H1 (cell line): Measurements from ENCODE around the gene CERS1. TPM values are rescaled to one million over a fixed set of nuclear protein-coding genes. Genes with fewer than 3 reads are reported as not detected.

Experiments
- CTCF ChIA-PET: fragments of 300-600 bp; sonication (Branson Sonifier 250); formaldehyde crosslinking; loops from one replicate; lab custom pipeline; 2021; ENCODE audit not compliant: partially characterized antibody; lab: Charles Lee
- POLR2A ChIA-PET: fragments of 300-600 bp; sonication (Branson Sonifier 250); formaldehyde crosslinking; loops from one replicate; lab custom pipeline; 2021; ENCODE audit warnings: inconsistent platforms; ENCODE audit not compliant: partially characterized antibody; lab: Charles Lee
- DNase-seq, 2 experiments: peaks; one replicate each; pipeline versions ENCODE4 v3.0.0 to v3.0.0-alpha.2; 2010 to 2022; ENCODE audit warnings: low spot score in 2 of 2, low read depth in 1 of 2, mixed read lengths in 1 of 2
- FAIRE-seq: peaks from 2 replicates; lab custom pipeline; 2011; peaks lifted over from hg19 to GRCh38; lab: Jason Lieb, UNC
- H2AFZ ChIP-seq: 2 replicates; pipeline ENCODE4 v1.8.1; 2012; ENCODE audit warnings: low read length, inconsistent platforms
- H2AK5ac ChIP-seq: 2 replicates; pipeline ENCODE4 v1.6.1; 2013; ENCODE audit warnings: low read depth, low read length
- H2BK120ac ChIP-seq: replicated peaks from 2 replicates; pipeline ENCODE3; 2013; ENCODE audit warnings: low read depth, low read length, inconsistent platforms
- H2BK12ac ChIP-seq: 2 replicates; pipeline ENCODE4 v1.6.1; 2013; ENCODE audit warnings: low read depth, low read length
- H2BK15ac ChIP-seq: 2 replicates; pipeline ENCODE4 v1.6.1; 2013; ENCODE audit warnings: low read length
- H2BK20ac ChIP-seq: 2 replicates; pipeline ENCODE4 v1.6.1; 2013; ENCODE audit warnings: low read length
- H2BK5ac ChIP-seq: 2 replicates; pipeline ENCODE4 v1.6.1; 2013; ENCODE audit warnings: low read depth, low read length
- H3K14ac ChIP-seq: 2 replicates; pipeline ENCODE4 v1.6.1; 2013; ENCODE audit warnings: inconsistent platforms; ENCODE audit not compliant: insufficient read length
- H3K18ac ChIP-seq: 2 replicates; pipeline ENCODE4 v1.6.1; 2013; ENCODE audit warnings: low read length; ENCODE audit errors: extremely low read depth
- H3K23ac ChIP-seq: 2 replicates; pipeline ENCODE4 v1.6.1; 2013; ENCODE audit warnings: inconsistent platforms; ENCODE audit not compliant: insufficient read length
- H3K23me2 ChIP-seq: 2 replicates; pipeline ENCODE4 v1.6.1; 2013; ENCODE audit warnings: low read depth, low read length
- H3K27ac ChIP-seq: 2 replicates; pipeline ENCODE4 v1.6.1; 2011; ENCODE audit warnings: low read depth, low read length, inconsistent platforms
- H3K27me3 ChIP-seq, 4 experiments: replicated peaks in 1 of 4; 1 replicate in 1 of 4; 2 replicates in 3 of 4; pipeline versions ENCODE4 v1.6.1 to v1.8.1; 2011 to 2013; ENCODE audit warnings: low read length in 3 of 4, mild to moderate bottlenecking in 3 of 4, inconsistent platforms in 2 of 4, mixed read lengths in 2 of 4, moderate library complexity in 1 of 4; ENCODE audit not compliant: control insufficient read depth in 3 of 4, insufficient read depth in 3 of 4; ENCODE audit errors: extremely low read depth in 1 of 4
- H3K36me3 ChIP-seq, 4 experiments: 2 replicates each; pipeline versions ENCODE4 v1.6.1 to v1.8.1; 2011 to 2013; ENCODE audit warnings: mild to moderate bottlenecking in 4 of 4, low read length in 3 of 4, moderate library complexity in 2 of 4, control low read depth in 1 of 4, inconsistent platforms in 1 of 4; ENCODE audit not compliant: insufficient read depth in 4 of 4, control insufficient read depth in 2 of 4
- H3K4ac ChIP-seq: replicated peaks from 2 replicates; pipeline ENCODE3; 2013; ENCODE audit warnings: low read length, low read depth, mixed read lengths, inconsistent platforms; ENCODE audit not compliant: insufficient read length
- H3K4me1 ChIP-seq, 4 experiments: replicated peaks in 1 of 4; 1 replicate in 1 of 4; 2 replicates in 3 of 4; pipeline versions ENCODE4 v1.6.1 to v1.8.1; 2011 to 2013; ENCODE audit warnings: low read length in 3 of 4, inconsistent platforms in 2 of 4, mixed read lengths in 1 of 4; ENCODE audit not compliant: insufficient read depth in 4 of 4, control insufficient read depth in 3 of 4
- H3K4me2 ChIP-seq, 2 experiments: 2 replicates each; pipeline versions ENCODE4 v1.6.1 to v1.8.1; 2011 to 2013; ENCODE audit warnings: low read depth in 2 of 2, low read length in 2 of 2, control low read depth in 1 of 2, inconsistent platforms in 1 of 2, mild to moderate bottlenecking in 1 of 2; ENCODE audit not compliant: insufficient read depth in 1 of 2
- H3K4me3 ChIP-seq, 4 experiments: fragments of 200-600, 300-600 bp in 1 of 4; sonication (generic), shearing (Covaris generic), sonication (Bioruptor Twin) in 1 of 4; 2 replicates each; pipeline versions ENCODE4 v1.5.1 to v1.8.1; 2011 to 2016; ENCODE audit warnings: low read length in 4 of 4, low read depth in 3 of 4, control low read depth in 2 of 4, inconsistent platforms in 2 of 4, mild to moderate bottlenecking in 2 of 4, mixed read lengths in 1 of 4, moderate library complexity in 1 of 4; ENCODE audit not compliant: insufficient read depth in 2 of 4; ENCODE audit errors: extremely low read depth in 1 of 4
- H3K56ac ChIP-seq: replicated peaks from 2 replicates; pipeline ENCODE3; 2013; ENCODE audit warnings: low read depth, mild to moderate bottlenecking, mixed read lengths, low read length, inconsistent platforms; ENCODE audit not compliant: insufficient read length
- H3K79me1 ChIP-seq: 2 replicates; pipeline ENCODE4 v1.6.1; 2013; ENCODE audit warnings: low read depth, low read length, control low read depth
- H3K79me2 ChIP-seq, 2 experiments: 2 replicates each; pipeline versions ENCODE4 v1.6.1 to v1.8.1; 2012 to 2013; ENCODE audit warnings: low read length in 2 of 2, mild to moderate bottlenecking in 2 of 2, inconsistent platforms in 1 of 2; ENCODE audit not compliant: insufficient read depth in 2 of 2, control insufficient read depth in 1 of 2
- H3K9ac ChIP-seq, 4 experiments: replicated peaks in 1 of 4; 1 replicate in 1 of 4; 2 replicates in 3 of 4; pipeline versions ENCODE4 v1.6.1 to v1.8.1; 2011 to 2013; ENCODE audit warnings: low read depth in 3 of 4, low read length in 3 of 4, control low read depth in 2 of 4, mild to moderate bottlenecking in 2 of 4, moderate library complexity in 2 of 4, inconsistent platforms in 1 of 4; ENCODE audit errors: extremely low read depth in 1 of 4
- H3K9me3 ChIP-seq, 2 experiments: 2 replicates each; pipeline versions ENCODE4 v1.6.1 to v1.8.1; 2012 to 2013; ENCODE audit warnings: mild to moderate bottlenecking in 2 of 2, moderate library complexity in 2 of 2, control low read depth in 1 of 2, inconsistent platforms in 1 of 2, low read depth in 1 of 2, low read length in 1 of 2, mixed read lengths in 1 of 2; ENCODE audit not compliant: insufficient read depth in 2 of 2
- H4K20me1 ChIP-seq, 2 experiments: replicated peaks in 1 of 2; 2 replicates each; pipeline versions ENCODE3 to v1.8.1; 2011 to 2013; ENCODE audit warnings: inconsistent platforms in 2 of 2, low read length in 2 of 2, mild to moderate bottlenecking in 1 of 2; ENCODE audit not compliant: insufficient read depth in 2 of 2, control insufficient read depth in 1 of 2
- H4K5ac ChIP-seq: 2 replicates; pipeline ENCODE4 v1.6.1; 2013; ENCODE audit warnings: low read length, low read depth, mixed read lengths, inconsistent platforms; ENCODE audit not compliant: insufficient read length
- H4K8ac ChIP-seq: 2 replicates; pipeline ENCODE4 v1.8.0; 2013; ENCODE audit warnings: mild to moderate bottlenecking, moderate library complexity, low read length, inconsistent platforms; ENCODE audit not compliant: insufficient read depth; ENCODE audit errors: extremely low read depth
- H4K91ac ChIP-seq: replicated peaks from 2 replicates; pipeline ENCODE3; 2013; ENCODE audit warnings: low read length, mixed read lengths, inconsistent platforms; ENCODE audit not compliant: insufficient read length
- ATF2 ChIP-seq: IDR thresholded peaks from 2 replicates; pipeline ENCODE4 v1.6.1; 2012; ENCODE audit warnings: low read length, inconsistent platforms
- CHD1 ChIP-seq: IDR thresholded peaks from 2 replicates; pipeline ENCODE4 v1.6.1; 2012; ENCODE audit warnings: low read depth, low read length, improper control_type of control experiment
- CTCF ChIP-seq, 3 experiments: IDR thresholded peaks; 1 replicate in 2 of 3; 2 replicates in 1 of 3; pipeline versions ENCODE4 v1.5.1 to v1.6.1; 2011; ENCODE audit warnings: low read length in 3 of 3, mild to moderate bottlenecking in 3 of 3, inconsistent platforms in 2 of 3, low read depth in 1 of 3, moderate library complexity in 1 of 3; ENCODE audit not compliant: insufficient read depth in 1 of 3; ENCODE audit errors: control extremely low read depth in 1 of 3
- E2F6 ChIP-seq: IDR thresholded peaks from 2 replicates; pipeline ENCODE4 v1.6.1; 2012; ENCODE audit warnings: inconsistent platforms
- HDAC6 ChIP-seq: IDR thresholded peaks from one replicate; pipeline ENCODE4 v1.7.1; 2012; ENCODE audit warnings: low read depth, mild to moderate bottlenecking, inconsistent platforms, low read length, moderate library complexity
- KDM5A ChIP-seq: fragments of 200-600 bp; IDR thresholded peaks from 2 replicates; pipeline ENCODE4 v1.7.1; 2012; ENCODE audit warnings: mild to moderate bottlenecking, low read length, inconsistent platforms, mixed read lengths
- SP4 ChIP-seq: IDR thresholded peaks from 2 replicates; pipeline ENCODE4 v1.6.1; 2012; ENCODE audit warnings: low read length, inconsistent platforms
- TCF12 ChIP-seq: IDR thresholded peaks from 2 replicates; pipeline ENCODE4 v1.6.1; 2011; ENCODE audit warnings: low read depth, mild to moderate bottlenecking, low read length
- ZNF274 ChIP-seq: IDR thresholded peaks from 2 replicates; pipeline ENCODE4 v1.7.0; 2012; ENCODE audit warnings: low read length, borderline replicate concordance; ENCODE audit errors: extremely low read depth
- WGBS, 2 experiments: shearing (Covaris generic) in 1 of 2; methylation state at CpG; one replicate each; pipeline versions ENCODE4 v1.1.6 to v1.1.7; 2013 to 2015; ENCODE audit warnings: low lambda C conversion rate in 2 of 2, mixed read lengths in 2 of 2, inconsistent platforms in 1 of 2, low coverage in 1 of 2, missing lambda C conversion rate in 1 of 2; ENCODE audit not compliant: insufficient replicate concordance in 2 of 2, insufficient coverage in 1 of 2, insufficient read length in 1 of 2; ENCODE audit errors: extremely low coverage in 1 of 2, missing lambda C conversion rate in 1 of 2; 5-methylcytosine and 5-hydroxymethylcytosine counted together
- polyA plus RNA-seq, 7 experiments: library from polyadenylated mRNA; depleted of rRNA in 3 of 7; stranded (reverse) in 5 of 7; unstranded in 2 of 7; fragments of >200 nt in 5 of 7; fragments of 200-250 nt in 2 of 7; gene quantifications; 1 replicate in 5 of 7; 2 replicates in 1 of 7; 4 replicates in 1 of 7; pipeline versions ENCODE4 v1.2.1 to v1.2.3, GENCODE V29; 2011 to 2013; ENCODE audit warnings: missing spikeins in 2 of 7, mixed read lengths in 2 of 7
- total RNA-seq: library from RNA; stranded (reverse); fragmentation: NEBNext Ultra II Directional; extraction: Animal tissue kit (Norgen Biotek cat#: 25700); gene quantifications from 2 replicates; pipeline ENCODE4 v1.2.1, GENCODE V29; 2021

The CERS1 gene
- total and polyA plus RNA-seq, 2 of the 8 experiments (the other 6 are each of a cell fraction or from before 2014, with no cell fraction given), result 18.6 to 51.0 TPM

GRCh38 chr19:18861917-18862316 lies 34.0 kb downstream of the CERS1 start:
- no peak overlapping the region for H4K5ac ChIP-seq
- peaks cover 0 to 4% (median under 1%) of the 10 kb centered on the region in 4 experiments; a peak in 2 of 7 replicates for H3K4me1 ChIP-seq
- H3K14ac ChIP-seq, result no peak overlapping the region
- no peak overlapping the region for H2BK12ac ChIP-seq
- H3K56ac ChIP-seq, result no peak overlapping the region
- H3K18ac ChIP-seq, result no peak overlapping the region
- H2BK15ac ChIP-seq, result no peak overlapping the region
- H2BK20ac ChIP-seq, result no peak overlapping the region
- no peak overlapping the region for H3K9ac ChIP-seq
- no peak overlapping the region for H2AK5ac ChIP-seq
- no peak overlapping the region for H3K27ac ChIP-seq
- ChIA-PET POLR2A (interaction anchor here (0.6 kb wide), 1 partner anchor 80 kb away, joined by 3 read pairs; no protein-coding TSS in a partner anchor), CTCF (interaction anchor here (0.7 to 15.1 kb wide), 2 partner anchors 19 to 399 kb away, joined by 3 to 247 read pairs; no protein-coding TSS in a partner anchor)
- H3K36me3 ChIP-seq, result peaks cover 38 to 79% (median 62%) of the 10 kb centered on the region in 4 experiments
- WGBS, 2 experiments, result 94% methylated on average over 11 of the region's 12 CpGs; no CpG with 5 or more reads in 1 of the 2 experiments
- DNase-seq (no peak), FAIRE-seq (no peak)
- no peak overlapping the region for H2BK120ac ChIP-seq
- H3K4ac ChIP-seq, result no peak overlapping the region
- H3K23ac ChIP-seq, result no peak overlapping the region
- no peaks in the 10 kb centered on the region for H3K27me3 ChIP-seq
- no peaks in the 10 kb centered on the region for H3K23me2 ChIP-seq
- H3K4me3 ChIP-seq, result no peak overlapping the region
- no peak overlapping the region for H3K4me2 ChIP-seq
- H4K8ac ChIP-seq, result no peak overlapping the region
- no peaks in the 10 kb centered on the region for H3K79me1 ChIP-seq
- H4K20me1 ChIP-seq, result peaks cover 10 to 24% of the 10 kb centered on the region in 2 experiments
- no peak overlapping the region for H4K91ac ChIP-seq
- H2BK5ac ChIP-seq, result no peak overlapping the region
- H3K79me2 ChIP-seq, result no peaks in the 10 kb centered on the region
- H3K9me3 ChIP-seq, result no peaks in the 10 kb centered on the region
- no peak overlapping the region for H2AFZ ChIP-seq
- TF ChIP-seq CTCF (IDR thresholded peaks at IDR 0.05; ENCODE audit: control extremely low read depth in 1 of 3, insufficient read depth in 1 of 3, low read depth in 1 of 3, low read length in 3 of 3) (no peak), E2F6 (no peak), ZNF274 (no peak), HDAC6 (no peak), TCF12 (no peak), CHD1 (no peak), KDM5A (no peak), SP4 (no peak), ATF2 (no peak)
